ENCODE results near the gene FOCAD.

Gene FOCAD

DNA sequence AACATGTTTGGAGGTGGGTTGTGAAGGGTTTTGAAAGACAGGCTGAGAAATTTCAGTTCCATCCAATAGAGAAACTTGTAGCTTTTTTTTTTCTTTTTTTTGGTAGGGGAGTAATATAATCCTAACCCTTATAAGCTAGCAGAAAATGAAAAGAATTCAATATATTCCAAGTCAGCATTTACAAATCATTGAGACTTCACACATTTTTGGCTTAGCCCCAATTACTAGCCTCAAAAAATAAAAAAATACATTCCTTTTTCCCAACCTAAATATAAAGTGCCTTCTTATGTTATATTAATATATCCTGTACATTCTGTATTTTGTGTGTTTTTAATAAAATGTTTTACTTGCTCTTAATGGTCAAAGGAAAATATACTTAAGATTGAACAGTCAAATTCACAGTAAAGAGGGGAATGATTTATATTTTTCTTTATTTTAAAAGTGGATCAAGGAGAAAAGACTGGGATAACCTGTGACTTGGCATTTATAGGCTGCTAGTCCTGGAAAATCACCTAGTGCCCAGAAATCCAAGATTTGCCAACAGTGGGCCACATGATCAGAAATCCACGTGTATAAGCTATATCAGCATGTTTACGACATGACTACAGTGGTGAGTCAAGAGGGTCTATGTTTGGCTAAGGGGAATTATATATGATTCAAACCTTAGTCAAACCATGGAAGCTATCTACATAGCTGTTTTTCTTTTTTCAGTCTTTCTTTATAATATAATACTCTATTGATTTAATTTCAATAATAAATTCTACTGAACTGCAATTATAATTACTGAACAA, 332.8 kb downstream of the FOCAD start:
- Histone ChIP-seq H3K4me3 (ENCODE audit: low read depth, low read length) (no peak overlapping the region), H3K79me2 (no peaks in the 10 kb centered on the region), H3K9ac (no peak overlapping the region), H3K4me1 (no peaks in the 10 kb centered on the region), H3K27me3 (ENCODE audit: control insufficient read depth, insufficient read depth, low read length) (no peaks in the 10 kb centered on the region), H3K9me3 (ENCODE audit: control insufficient read depth, low read length) (no peaks in the 10 kb centered on the region), H2AFZ (no peak overlapping the region), H3K36me3 (ENCODE audit: control insufficient read depth, insufficient read depth, low read length) (no peaks in the 10 kb centered on the region), H3K4me2 (ENCODE audit: low read length) (no peak overlapping the region), H3K27ac (no peak overlapping the region)
- no peak for TF ChIP-seq CTCF (IDR thresholded peaks at IDR 0.05)

DNA sequence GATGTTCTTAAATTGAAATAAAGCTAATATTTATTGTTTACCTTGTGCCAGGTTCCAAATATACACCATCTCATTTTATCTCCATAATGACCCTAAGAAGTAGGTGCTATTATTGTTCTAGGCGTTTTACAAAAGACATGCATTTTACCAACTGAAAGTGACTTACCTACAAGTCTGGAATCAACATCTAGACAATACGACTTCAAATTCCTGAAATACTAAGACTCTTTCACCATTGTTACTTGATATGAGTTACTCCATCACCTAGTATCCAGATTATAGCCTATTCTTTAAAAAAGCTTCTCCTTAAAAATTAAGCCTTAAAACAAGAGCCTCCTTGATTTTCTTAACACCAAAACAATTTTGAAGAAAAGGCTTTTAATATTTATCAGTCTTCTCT, 334.1 kb downstream of the FOCAD start:
- no peak for TF ChIP-seq CTCF (IDR thresholded peaks at IDR 0.05)
- no peak overlapping the region for H3K27ac ChIP-seq
- no peak overlapping the region for H3K4me3 ChIP-seq (ENCODE audit: low read depth, low read length)
- H3K79me2 ChIP-seq = no peaks in the 10 kb centered on the region
- H3K9me3 ChIP-seq (ENCODE audit: control insufficient read depth, low read length) = no peaks in the 10 kb centered on the region
- no peak overlapping the region for H3K4me2 ChIP-seq (ENCODE audit: low read length)
- H3K9ac ChIP-seq = no peak overlapping the region
- H2AFZ ChIP-seq = no peak overlapping the region
- no peaks in the 10 kb centered on the region for H3K4me1 ChIP-seq
- no peaks in the 10 kb centered on the region for H3K36me3 ChIP-seq (ENCODE audit: control insufficient read depth, insufficient read depth, low read length)
- no peaks in the 10 kb centered on the region for H3K27me3 ChIP-seq (ENCODE audit: control insufficient read depth, insufficient read depth, low read length)

- Histone ChIP-seq H3K4me3 (ENCODE audit: low read depth, low read length) (no peak overlapping the region), H3K79me2 (no peaks in the 10 kb centered on the region), H3K9me3 (ENCODE audit: control insufficient read depth, low read length) (no peaks in the 10 kb centered on the region), H3K4me2 (ENCODE audit: low read length) (no peak overlapping the region), H3K9ac (no peak overlapping the region), H3K4me1 (no peaks in the 10 kb centered on the region), H3K27me3 (ENCODE audit: control insufficient read depth, insufficient read depth, low read length) (no peaks in the 10 kb centered on the region), H2AFZ (no peak overlapping the region), H3K36me3 (ENCODE audit: control insufficient read depth, insufficient read depth, low read length) (no peaks in the 10 kb centered on the region), H3K27ac (no peak overlapping the region)
- TF ChIP-seq CTCF (IDR thresholded peaks at IDR 0.05) = no peak
Observed at GRCh38 chr9:21023861-21024260, 339.8 kb downstream of the FOCAD start.

- Histone ChIP-seq H3K4me3 (ENCODE audit: low read depth, low read length) (no peak overlapping the region), H3K9ac (no peak overlapping the region), H3K4me1 (no peaks in the 10 kb centered on the region), H3K27ac (no peak overlapping the region), H3K36me3 (ENCODE audit: control insufficient read depth, insufficient read depth, low read length) (no peaks in the 10 kb centered on the region), H2AFZ (no peak overlapping the region), H3K27me3 (ENCODE audit: control insufficient read depth, insufficient read depth, low read length) (no peaks in the 10 kb centered on the region), H3K9me3 (ENCODE audit: control insufficient read depth, low read length) (no peaks in the 10 kb centered on the region), H3K4me2 (ENCODE audit: low read length) (no peak overlapping the region), H3K79me2 (no peaks in the 10 kb centered on the region)
- no peak for TF ChIP-seq CTCF (IDR thresholded peaks at IDR 0.05)
Observed at GRCh38 chr9:21027295-21027694, 343.2 kb downstream of the FOCAD start.

DNA sequence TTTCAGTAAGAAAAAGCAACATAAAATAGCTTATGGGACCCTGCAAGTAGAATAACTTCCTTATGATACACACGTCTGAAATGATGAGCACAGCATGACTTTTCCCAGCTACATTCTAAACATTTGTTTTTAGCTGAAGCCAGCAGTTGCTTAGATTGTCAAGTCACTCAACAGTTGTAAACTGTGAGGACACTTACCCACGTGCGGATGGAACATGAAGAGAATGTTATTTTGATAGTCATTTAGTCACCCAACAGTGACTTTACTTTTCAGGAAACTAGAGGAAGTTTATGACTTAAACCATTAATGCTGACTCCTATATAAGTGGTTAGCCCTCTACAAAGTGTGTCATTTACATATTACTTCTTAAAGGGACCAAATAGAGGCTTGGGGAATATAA, 344.4 kb downstream of the FOCAD start:
- no peak overlapping the region for H2AFZ ChIP-seq
- H3K79me2 ChIP-seq = no peaks in the 10 kb centered on the region
- no peak overlapping the region for H3K4me3 ChIP-seq (ENCODE audit: low read depth, low read length)
- H3K4me1 ChIP-seq = no peaks in the 10 kb centered on the region
- no peak overlapping the region for H3K4me2 ChIP-seq (ENCODE audit: low read length)
- TF ChIP-seq CTCF (IDR thresholded peaks at IDR 0.05) = no peak
- no peaks in the 10 kb centered on the region for H3K36me3 ChIP-seq (ENCODE audit: control insufficient read depth, insufficient read depth, low read length)
- no peaks in the 10 kb centered on the region for H3K9me3 ChIP-seq (ENCODE audit: control insufficient read depth, low read length)
- no peak overlapping the region for H3K9ac ChIP-seq
- H3K27ac ChIP-seq = no peak overlapping the region
- H3K27me3 ChIP-seq (ENCODE audit: control insufficient read depth, insufficient read depth, low read length) = no peaks in the 10 kb centered on the region
